Right renal cortex interstitium (tissue), 3 donors: ENCODE results near the gene MTCH1. TPM values are rescaled to one million over a fixed set of nuclear protein-coding genes. Genes with fewer than 3 reads are reported as not detected.

Experiments
- DNase-seq, 3 donors: peaks; one replicate each; pipeline ENCODE4 v3.0.0-alpha.2; 2013; ENCODE audit warnings: low read depth in 3 of 3, low spot score in 2 of 3
- polyA plus RNA-seq, 3 donors: library from polyadenylated mRNA; unstranded; fragments of 120-200 nt; gene quantifications; one replicate each; pipeline ENCODE4 v1.2.1, GENCODE V29; 2013; ENCODE audit not compliant: insufficient read length in 3 of 3

Gene MTCH1
- polyA plus RNA-seq, 3 donors: 155 to 178 (median 165) TPM

DNA sequence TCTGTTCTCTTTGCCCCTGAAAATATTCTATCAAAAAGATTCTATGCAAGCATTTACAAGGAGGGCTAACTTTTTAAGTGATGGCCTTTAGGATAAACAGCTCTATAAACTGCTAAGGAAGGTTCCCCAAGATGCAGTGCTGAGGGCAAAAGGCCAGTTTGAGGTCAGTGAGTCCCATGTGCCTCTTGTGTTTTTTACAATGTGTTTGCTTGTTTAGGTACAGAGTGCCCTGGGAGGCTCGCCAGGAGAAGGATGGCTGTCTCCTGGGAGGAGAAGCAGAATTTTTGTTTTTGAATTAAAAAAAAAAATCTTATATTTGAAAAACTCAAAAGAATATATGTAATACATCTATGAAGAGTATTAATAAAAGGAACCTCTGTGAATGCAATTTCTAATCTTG lies 12.8 kb downstream of the MTCH1 start:
- no peak for DNase-seq

DNA sequence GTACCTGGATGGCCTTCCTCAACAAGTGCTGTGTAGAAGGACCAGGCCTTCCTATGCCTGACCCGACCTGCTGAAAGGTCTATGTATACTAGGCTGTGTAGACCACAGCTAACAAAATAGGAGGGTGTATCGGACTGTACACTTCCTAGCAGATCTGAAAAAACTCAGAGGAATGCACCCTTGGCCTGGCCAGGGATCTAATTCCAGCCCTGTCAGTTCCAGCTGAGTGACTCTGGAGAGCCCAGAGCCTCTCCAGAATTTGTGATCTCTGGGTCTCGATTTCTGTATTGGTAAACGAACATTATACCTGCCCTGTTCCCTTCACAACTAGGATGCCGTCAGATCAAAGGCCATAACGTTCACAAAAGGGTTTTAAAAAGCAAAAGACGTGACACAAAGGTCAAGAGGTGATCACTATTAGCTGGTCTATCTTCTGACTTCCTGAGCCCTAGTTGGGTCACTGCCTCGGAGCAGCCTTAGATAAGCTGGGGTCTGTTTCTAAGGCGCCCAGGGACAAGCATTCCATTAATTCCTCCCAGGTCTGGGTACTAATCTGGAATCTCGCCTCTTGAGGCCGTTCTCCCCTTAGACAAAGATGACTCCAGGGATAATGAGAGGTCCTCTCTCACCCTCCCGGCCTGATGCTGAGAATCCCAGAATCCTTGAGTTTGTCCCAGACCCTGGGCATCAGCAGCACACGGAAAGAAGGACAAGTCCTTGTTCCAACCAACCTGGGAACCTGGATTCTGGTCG lies 13.9 kb downstream of the MTCH1 start:
- no peak for DNase-seq

DNA sequence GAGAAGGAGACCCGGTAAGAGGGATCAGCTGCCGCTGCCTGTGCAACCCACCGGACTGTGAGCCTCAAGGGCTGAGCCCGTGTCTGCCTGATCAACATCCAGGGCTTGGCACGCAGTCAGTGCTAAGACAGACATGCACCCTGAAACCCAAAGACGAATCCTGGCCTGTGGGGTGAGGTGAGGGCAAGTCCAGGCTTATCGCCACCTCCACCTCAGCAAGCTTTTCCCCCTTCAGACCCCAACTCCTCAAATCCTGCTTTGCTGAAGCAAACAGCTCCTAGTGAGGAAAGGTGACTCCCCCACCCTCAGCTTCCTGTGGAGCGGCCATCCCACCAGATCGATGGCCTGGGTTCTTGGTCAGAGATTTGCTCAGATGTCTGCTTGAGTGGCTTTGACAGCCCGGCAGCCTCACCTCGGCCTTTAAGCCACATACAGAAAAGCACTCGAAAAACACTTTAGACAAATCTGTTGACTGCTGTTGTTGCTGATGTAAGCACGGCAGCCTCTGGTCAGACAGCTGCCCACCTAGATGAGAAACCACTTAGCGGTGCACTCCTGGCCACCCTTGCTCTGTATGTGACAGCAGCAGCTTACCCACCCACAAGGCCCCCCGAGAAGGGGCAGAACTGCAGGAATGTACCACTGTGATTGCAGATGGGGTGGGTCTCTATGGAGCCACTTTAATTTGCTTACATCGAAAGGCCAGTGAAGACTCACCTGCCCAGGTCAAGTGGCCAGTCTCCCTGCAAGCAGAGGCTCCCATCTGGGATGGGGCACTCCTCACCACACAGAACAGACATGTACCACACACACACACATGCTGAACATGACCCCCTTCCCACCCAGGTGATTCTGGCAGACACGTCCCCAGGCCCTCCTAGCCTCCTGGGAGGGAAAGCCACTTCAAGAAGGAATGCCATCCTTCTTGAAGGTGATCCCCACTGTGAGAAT lies 14.8 kb downstream of the MTCH1 start:
- DNase-seq: no peak

DNA sequence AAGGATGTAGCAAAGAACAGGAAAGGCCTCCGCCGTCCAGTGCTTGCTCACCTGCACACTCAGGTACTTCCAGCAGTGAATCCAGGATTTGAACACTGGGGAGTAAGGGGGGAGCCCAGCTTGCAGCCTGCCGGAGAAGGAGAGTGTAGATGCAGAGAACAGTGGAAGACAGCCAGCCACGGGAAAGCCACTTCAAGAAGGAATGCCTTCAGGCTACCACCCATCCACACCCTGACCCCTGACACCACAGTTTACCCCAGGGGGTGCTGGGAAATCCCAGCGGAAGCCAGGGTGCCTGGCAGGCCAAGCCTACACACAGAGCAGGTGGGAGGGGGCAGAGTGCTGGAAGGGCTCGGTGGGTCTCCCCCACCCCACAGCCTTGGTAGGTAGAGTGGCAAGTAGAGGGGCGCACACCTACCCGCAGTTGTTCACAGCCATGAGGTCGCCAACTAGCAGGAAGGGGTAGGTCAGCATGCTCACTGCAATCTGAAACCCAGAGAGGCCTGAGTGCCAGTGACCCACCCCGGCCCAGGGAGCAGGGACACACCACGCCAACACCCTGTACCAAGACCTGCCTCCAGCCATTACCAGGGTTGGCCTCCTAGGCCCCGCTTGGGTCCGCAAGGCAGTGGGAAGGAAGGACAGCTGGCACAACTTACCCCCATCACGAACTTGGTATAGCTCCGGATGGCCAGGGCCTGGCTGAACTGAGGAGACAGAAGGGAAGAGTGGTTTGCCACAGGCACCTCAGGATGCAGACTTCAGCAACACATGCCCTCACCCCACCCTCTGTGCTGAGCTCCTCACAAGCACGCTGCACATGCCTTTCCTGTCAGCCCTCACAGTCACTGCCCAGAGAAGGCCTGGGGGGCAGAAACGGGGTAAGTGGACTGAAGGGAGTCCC lies 15.8 kb downstream of the MTCH1 start:
- no peak for DNase-seq

DNA sequence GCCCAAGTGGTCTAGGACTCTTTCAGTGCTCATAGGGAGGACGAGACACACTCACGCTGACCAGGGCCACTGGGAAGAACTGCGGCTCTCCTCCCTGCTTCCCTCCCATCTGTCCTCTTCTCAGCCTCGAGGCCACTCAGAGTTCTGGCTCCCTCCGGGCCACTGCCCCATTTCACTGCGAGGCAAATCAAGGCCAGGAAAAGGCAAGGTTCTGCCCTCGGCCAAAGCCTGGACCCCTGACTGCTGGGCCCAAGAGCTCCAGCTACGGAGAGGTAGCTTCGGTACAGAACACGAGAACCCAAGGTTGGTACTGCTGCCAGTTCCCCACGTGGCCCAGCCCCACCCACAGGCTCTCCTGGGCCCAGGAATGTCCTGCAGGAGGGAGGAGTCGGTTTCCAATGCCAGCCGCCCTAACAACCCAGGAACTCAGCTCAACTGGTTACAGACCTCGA lies 16.7 kb downstream of the MTCH1 start:
- no peak for DNase-seq

DNA sequence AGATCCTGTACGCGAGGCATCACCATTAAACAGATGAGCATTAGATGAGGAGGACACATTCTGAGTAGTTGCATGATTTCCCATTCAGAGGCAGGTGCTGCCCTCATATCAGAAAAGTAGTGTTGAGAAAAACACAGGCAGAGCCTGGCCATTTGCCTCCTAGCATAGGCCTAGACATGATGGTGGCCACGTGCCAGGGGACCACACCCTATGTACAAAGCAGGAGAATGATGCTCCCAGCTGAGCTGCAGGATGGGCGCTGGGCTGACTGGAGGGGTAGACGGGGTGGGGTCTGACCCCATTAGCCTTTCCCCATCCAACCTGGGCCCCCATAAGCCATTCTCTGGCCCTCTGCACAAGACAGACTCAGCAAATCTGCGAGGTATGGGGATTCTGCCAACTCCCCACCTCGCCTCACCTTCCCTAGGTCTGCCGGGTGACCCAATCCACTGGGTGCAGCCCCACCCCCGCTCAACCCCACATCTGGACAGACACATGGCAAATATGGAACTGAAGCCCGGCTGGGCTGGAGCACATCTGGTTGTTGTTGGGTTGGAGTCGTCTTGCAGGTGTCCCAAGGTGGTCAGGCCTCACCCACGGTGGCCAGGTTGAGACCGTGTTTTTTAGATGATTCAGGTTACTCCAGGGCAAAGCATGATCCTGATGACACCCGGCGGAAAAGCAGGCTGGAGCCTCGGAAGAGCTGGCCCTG lies 17.6 kb downstream of the MTCH1 start:
- no peak for DNase-seq

DNA sequence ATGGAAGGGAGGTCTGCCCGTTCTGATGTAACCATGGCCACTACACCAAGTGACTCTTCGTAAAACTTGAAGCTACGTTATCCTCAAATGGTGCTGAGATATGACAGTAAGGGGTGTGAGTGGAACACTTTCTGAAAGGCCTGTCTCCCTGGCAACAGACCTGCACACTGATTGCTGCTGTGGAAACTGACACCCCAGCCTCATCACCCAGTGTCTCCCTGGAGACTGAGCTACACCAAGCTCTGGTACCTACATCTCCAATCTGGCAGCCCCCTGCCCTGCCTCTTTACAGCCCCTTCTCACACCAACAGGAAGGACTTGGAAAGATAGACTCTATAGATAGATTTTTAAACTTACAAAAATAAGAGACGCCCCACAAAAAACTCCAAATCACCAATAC lies 18.2 kb downstream of the MTCH1 start:
- DNase-seq: no peak

DNA sequence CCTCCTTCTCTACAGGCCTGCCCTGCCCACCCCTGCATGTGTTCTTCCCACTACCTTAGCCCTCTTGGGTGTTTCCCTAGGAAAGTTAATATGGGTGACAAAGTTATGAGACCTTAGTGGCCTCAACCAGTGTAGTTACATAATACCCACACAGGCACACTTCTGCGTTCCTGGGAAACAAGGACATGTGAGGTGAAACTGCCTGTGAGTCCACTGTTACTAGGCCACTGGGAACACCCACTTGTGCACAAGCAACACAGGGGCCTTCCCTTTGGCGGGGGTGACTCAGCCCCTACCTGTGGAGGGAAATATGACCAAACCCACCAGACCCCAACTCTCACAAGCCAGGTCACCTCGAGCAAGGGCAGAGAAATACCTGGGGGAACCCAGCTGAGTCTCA lies 18.7 kb downstream of the MTCH1 start:
- DNase-seq: no peak

DNA sequence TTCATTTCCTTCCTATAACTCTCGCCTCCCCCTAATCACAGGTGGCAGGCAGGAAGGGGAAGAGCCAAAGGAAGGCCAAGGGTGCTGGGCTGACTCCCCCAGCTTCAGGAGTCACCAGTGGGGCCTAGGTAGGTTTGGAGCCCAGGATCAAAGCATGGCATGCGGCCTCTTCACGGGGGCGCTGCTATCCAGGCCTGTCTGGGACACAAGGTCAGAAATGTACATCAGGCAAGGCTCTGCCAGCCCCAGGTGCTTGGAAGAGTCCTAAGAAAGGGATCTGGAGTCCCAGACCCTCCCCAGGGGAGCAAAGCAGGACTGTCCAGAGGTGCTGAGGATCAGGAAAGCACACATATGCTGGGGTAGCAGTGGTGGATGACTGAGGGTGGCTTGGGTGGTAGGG lies 21.1 kb downstream of the MTCH1 start:
- DNase-seq: no peak

DNA sequence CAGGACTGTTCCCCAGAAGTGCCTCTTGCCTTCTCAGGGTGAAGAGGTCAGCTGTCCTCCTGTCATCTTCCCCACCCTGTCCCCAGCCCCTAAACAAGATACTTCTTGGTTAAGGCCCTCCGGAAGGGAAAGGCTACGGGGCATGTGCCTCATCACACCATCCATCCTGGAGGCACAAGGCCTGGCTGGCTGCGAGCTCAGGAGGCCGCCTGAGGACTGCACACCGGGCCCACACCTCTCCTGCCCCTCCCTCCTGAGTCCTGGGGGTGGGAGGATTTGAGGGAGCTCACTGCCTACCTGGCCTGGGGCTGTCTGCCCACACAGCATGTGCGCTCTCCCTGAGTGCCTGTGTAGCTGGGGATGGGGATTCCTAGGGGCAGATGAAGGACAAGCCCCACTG lies 21.6 kb downstream of the MTCH1 start:
- no peak for DNase-seq

DNA sequence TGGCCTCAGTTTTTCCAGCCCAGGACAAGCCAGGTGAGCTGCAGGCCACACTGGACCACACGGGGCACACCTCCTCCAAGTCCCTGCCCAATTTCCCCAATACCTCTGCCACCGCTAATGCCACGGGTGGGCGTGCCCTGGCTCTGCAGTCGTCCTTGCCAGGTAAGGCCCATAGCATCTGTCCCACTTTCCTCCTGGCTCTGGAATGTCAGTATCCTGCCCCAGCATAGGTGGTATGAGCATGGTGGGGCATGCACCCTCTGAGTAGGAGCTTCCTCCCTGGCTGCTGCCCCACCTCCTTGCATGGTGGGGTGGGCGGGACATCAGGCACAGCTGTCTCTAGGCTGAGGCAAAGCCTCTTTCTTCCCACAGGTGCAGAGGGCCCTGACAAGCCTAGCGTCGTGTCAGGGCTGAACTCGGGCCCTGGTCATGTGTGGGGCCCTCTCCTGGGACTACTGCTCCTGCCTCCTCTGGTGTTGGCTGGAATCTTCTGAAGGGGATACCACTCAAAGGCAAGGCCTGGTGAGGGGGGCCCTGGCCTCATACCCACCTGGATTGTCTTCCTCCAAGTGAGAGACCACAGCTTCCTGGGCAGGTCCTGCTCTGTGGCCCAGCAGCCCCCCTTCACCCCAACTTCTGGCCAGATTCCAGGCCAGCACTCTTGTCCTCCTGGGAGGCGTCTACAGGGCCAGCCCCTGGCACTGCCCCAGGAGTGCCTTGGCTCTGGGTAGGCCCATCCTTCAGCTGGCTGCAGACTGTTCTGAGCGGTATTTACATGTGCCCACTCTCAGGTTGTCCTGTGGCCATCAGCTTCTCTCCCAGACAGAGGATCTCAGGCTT lies 22.3 kb downstream of the MTCH1 start:
- no peak for DNase-seq

DNA sequence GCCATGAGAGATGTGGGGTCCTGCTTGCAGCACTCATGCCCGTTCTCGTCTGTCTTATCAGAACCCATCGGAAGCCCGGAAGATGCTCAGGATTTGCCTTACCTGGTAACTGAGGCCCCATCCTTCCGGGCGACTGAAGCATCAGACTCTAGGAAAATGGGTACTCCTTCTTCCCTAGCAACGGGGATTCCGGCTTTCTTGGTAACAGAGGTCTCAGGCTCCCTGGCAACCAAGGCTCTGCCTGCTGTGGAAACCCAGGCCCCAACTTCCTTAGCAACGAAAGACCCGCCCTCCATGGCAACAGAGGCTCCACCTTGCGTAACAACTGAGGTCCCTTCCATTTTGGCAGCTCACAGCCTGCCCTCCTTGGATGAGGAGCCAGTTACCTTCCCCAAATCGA lies 23.1 kb downstream of the MTCH1 start:
- DNase-seq: no peak

DNA sequence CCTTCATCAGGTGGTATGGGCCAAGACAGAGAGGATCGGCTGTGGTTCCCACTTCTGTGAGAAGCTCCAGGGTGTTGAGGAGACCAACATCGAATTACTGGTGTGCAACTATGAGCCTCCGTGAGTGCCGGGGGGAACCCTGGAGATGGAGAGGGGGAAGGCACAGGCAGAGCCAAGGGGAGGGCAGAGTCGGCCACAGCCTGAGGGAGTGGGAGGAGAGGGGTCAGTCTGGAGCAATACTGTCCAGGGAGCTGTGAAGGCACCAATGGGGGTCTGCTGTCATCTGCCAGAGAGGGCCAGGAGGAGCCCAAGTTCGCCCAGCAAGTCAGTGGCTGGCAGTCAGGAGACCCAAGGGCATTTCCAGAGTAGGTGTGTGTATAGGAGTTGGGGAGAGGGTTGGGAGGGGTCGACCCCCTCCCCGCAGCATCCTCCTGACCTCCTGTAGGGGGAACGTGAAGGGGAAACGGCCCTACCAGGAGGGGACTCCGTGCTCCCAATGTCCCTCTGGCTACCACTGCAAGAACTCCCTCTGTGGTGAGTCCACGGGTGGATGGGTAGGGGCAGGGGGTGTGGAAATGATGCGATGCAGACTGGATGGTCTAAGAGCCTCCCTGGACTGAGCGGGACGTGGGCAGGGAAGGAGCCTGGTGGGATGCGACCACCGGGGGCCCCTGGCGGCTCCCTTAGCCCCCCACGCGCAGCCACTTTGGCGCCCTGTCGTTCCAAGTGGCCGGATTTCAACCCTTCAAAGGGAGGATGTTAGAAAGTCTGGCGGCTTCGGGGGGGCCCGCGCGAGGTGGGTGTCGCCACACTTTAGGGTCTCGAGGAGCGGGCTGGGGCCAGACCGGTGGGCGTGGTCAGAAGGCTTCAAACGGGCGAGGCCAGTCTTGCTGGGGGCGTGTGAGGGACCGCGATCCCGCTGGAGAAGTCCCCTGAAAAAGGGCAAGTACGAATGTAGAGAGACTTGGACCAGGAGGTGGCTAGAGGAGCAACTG lies 24.3 kb downstream of the MTCH1 start:
- no peak for DNase-seq

DNA sequence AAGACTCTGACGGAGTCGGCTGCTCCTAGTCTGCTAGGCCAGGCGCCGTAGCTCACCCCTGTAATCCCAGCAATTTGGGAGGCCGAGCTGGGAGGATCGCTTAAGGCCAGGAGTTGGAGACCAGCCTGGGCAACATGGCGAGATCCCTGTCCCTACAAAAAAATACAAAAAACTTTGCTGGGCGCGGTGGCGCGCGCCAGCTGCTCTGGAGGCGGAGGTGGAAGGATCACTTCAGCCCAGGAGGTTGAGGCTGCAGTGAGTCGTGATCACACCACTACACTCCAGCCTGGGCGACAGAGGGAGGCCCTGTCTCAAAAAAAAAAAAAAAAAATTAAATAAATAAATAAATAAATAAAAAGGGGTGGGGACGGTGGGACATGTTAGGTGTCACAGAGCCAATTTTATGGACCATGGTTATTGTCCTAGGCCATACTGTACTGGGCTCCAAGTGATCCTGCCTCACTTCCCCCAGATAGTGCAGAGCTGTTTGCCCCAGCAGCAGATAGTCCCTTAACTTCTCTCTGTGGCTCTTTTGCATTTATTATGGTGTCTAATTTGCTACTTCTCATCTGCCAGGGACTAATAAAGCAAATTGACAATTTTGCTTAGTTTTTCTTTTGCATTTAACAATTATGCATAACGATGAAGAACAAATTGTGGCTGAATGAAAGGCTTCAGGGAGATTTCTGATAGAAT lies 26.3 kb downstream of the MTCH1 start:
- DNase-seq: no peak

DNA sequence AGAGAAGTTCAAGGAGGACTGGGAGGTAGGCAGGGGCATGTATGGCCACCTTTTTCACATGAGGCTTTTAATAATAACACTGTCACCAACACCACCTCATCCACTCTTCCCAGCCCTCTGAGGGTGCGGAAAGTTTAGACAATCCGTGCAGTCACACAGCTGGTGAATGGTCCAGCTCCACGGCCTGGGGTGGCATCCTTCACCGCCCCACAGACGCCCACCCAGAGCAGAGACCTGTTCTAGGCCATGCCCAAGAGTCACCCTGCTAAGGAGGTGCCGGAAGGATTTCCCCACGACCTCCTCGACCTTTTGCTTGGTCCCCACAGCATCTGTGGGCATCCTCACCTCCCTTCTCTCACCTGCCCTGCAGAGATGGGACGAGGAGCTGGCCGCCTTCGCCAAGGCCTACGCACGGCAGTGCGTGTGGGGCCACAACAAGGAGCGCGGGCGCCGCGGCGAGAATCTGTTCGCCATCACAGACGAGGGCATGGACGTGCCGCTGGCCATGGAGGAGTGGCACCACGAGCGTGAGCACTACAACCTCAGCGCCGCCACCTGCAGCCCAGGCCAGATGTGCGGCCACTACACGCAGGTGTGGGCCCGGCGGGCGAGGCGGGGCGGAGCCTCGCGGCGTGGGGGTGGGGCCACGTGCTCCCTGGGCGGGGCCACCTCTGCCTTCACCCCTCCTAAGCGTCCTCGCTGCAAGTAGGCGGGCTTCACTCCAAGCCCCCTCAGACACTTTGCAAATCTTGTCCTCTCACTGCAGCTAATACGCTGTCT lies 27.0 kb downstream of the MTCH1 start:
- DNase-seq: no peak

DNA sequence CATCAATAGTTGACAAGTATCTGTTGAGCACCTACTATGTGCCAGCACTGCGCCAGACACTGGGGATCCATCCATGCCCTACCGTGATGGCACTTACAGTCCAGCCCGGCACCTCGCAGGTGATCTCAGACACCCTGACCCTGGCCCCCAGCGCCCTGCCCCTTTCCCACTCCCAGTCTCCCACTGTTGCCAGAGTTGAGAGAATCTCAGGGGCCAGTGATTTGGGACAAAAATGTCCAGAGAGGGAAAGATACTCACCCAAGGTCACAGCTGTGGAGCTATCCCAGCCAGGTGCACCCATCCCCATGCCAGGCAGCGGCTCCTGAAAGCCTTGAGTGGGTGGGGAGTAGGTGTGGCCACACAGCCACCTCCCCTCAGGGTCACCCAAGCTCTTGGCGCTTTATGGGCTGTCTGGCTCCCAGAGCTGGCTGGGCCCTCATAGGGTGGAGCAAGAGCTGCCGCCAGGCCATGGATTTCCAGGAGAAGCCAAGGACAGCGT lies 28.2 kb downstream of the MTCH1 start:
- no peak for DNase-seq

DNA sequence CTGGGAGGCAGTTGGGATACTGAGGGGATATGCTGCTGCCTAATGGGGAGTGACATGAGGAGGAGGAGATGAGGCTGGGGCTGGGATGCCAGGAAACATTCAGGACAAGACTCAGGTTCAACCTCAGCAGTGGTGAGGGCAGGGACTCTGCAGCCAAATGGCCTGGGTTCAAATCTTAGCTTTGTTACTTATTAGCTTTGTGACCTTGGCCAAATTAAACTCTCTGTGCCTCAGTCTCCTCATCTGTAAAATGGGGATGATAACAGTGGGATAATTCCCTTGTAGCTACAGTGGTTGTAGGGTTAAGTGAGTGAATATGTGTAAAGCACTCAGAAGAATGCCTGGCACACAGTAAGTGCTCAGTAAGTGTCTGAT lies 29.6 kb downstream of the MTCH1 start:
- no peak for DNase-seq
